ENCODE results near the gene GPC5.
A peak's percentile ranks its signal among the peaks of the same experiment; 100 is the strongest.

The GPC5 gene

GRCh38 chr13:91922969-91923592, 524.7 kb downstream of the GPC5 start:
- Histone ChIP-seq H3K27me3 (ENCODE audit: insufficient read depth, low read length, poor library complexity) (no peaks in the 10 kb centered on the region), H3K56ac (ENCODE audit: low read length) (no peak overlapping the region), H3K23ac (ENCODE audit: low read length) (no peak overlapping the region), H3K79me2 (ENCODE audit: control insufficient read depth, insufficient read depth, low read length) (no peaks in the 10 kb centered on the region), H3K9ac (ENCODE audit: low read length) (no peak overlapping the region), H4K5ac (ENCODE audit: low read length) (no peak overlapping the region), H3K4me2 (ENCODE audit: low read length) (no peak overlapping the region), H3K4me1 (ENCODE audit: control insufficient read depth, low read depth, low read length) (no peaks in the 10 kb centered on the region), H2BK15ac (replicated peaks; ENCODE audit: low read depth) (no peak overlapping the region), H3K36me3 (ENCODE audit: control insufficient read depth, insufficient read depth, low read length) (no peaks in the 10 kb centered on the region), H2BK120ac (ENCODE audit: low read depth, low read length) (no peak overlapping the region), H3K18ac (ENCODE audit: low read length) (no peak overlapping the region), H4K8ac (ENCODE audit: low read depth, low read length) (no peak overlapping the region), H2BK5ac (ENCODE audit: low read length) (no peak overlapping the region), H3K4me3 (ENCODE audit: low read length) (no peak overlapping the region), H3K4ac (ENCODE audit: low read depth, low read length) (no peak overlapping the region), H2AK5ac (ENCODE audit: low read length) (no peak overlapping the region), H3K27ac (ENCODE audit: low read depth, low read length) (no peak overlapping the region), H3K79me1 (ENCODE audit: low read length) (no peaks in the 10 kb centered on the region)
- peak; percentile 51 for DNase-seq
- no CpG with 5 or more reads among the region's 6 CpGs for WGBS (ENCODE audit: extremely low coverage, insufficient coverage, low lambda C conversion rate)

GRCh38 chr13:91930687-91931086, 532.3 kb downstream of the GPC5 start:
- no peak overlapping the region for H2BK120ac ChIP-seq (ENCODE audit: low read depth, low read length)
- no peak overlapping the region for H4K5ac ChIP-seq (ENCODE audit: low read length)
- WGBS (ENCODE audit: extremely low coverage, insufficient coverage, low lambda C conversion rate) = no CpG with 5 or more reads among the region's 1 CpG
- H3K79me2 ChIP-seq (ENCODE audit: control insufficient read depth, insufficient read depth, low read length) = no peaks in the 10 kb centered on the region
- no peaks in the 10 kb centered on the region for H3K4me1 ChIP-seq (ENCODE audit: control insufficient read depth, low read depth, low read length)
- no peak overlapping the region for H3K4me2 ChIP-seq (ENCODE audit: low read length)
- H3K4ac ChIP-seq (ENCODE audit: low read depth, low read length) = no peak overlapping the region
- H2BK15ac ChIP-seq (replicated peaks; ENCODE audit: low read depth) = no peak overlapping the region
- no peaks in the 10 kb centered on the region for H3K27me3 ChIP-seq (ENCODE audit: insufficient read depth, low read length, poor library complexity)
- no peak overlapping the region for H3K18ac ChIP-seq (ENCODE audit: low read length)
- H3K36me3 ChIP-seq (ENCODE audit: control insufficient read depth, insufficient read depth, low read length) = no peaks in the 10 kb centered on the region
- no peak overlapping the region for H2BK5ac ChIP-seq (ENCODE audit: low read length)
- H3K27ac ChIP-seq (ENCODE audit: low read depth, low read length) = no peak overlapping the region
- no peak overlapping the region for H2AK5ac ChIP-seq (ENCODE audit: low read length)
- no peak for DNase-seq
- H3K79me1 ChIP-seq (ENCODE audit: low read length) = no peaks in the 10 kb centered on the region
- no peak overlapping the region for H3K56ac ChIP-seq (ENCODE audit: low read length)
- no peak overlapping the region for H3K23ac ChIP-seq (ENCODE audit: low read length)
- no peak overlapping the region for H3K4me3 ChIP-seq (ENCODE audit: low read length)
- no peak overlapping the region for H4K8ac ChIP-seq (ENCODE audit: low read depth, low read length)
- no peak overlapping the region for H3K9ac ChIP-seq (ENCODE audit: low read length)

DNA sequence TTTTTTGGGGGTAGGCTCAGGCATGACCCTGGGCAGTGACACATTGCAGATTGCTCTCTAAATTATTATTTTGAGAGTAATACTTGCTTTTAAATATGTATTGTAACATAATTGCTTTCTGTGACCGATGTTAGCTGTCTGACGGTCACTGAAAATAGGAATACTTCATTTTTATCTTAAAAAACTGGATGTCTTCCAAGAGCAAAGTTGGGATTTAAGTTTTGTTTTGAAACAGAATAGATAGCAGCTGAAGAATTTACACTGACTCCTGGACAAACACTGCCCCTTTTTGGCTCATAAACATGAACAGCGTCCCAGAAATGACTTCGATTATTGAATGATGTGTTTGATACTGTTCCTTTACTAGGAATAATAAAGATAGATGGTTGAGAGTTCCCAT, 535.9 kb downstream of the GPC5 start:
- Histone ChIP-seq H2AK5ac (ENCODE audit: low read length) (no peak overlapping the region), H3K4ac (ENCODE audit: low read depth, low read length) (no peak overlapping the region), H4K5ac (ENCODE audit: low read length) (no peak overlapping the region), H2BK120ac (ENCODE audit: low read depth, low read length) (no peak overlapping the region), H3K4me2 (ENCODE audit: low read length) (no peak overlapping the region), H3K23ac (ENCODE audit: low read length) (no peak overlapping the region), H2BK5ac (ENCODE audit: low read length) (no peak overlapping the region), H3K27me3 (ENCODE audit: insufficient read depth, low read length, poor library complexity) (no peaks in the 10 kb centered on the region), H3K27ac (ENCODE audit: low read depth, low read length) (no peak overlapping the region), H3K56ac (ENCODE audit: low read length) (no peak overlapping the region), H3K79me1 (ENCODE audit: low read length) (no peaks in the 10 kb centered on the region), H3K9ac (ENCODE audit: low read length) (no peak overlapping the region), H3K18ac (ENCODE audit: low read length) (no peak overlapping the region), H3K79me2 (ENCODE audit: control insufficient read depth, insufficient read depth, low read length) (no peaks in the 10 kb centered on the region), H3K4me1 (ENCODE audit: control insufficient read depth, low read depth, low read length) (no peaks in the 10 kb centered on the region), H2BK15ac (replicated peaks; ENCODE audit: low read depth) (no peak overlapping the region), H3K4me3 (ENCODE audit: low read length) (no peak overlapping the region), H3K36me3 (ENCODE audit: control insufficient read depth, insufficient read depth, low read length) (no peaks in the 10 kb centered on the region), H4K8ac (ENCODE audit: low read depth, low read length) (no peak overlapping the region)
- WGBS (ENCODE audit: extremely low coverage, insufficient coverage, low lambda C conversion rate) = no CpG with 5 or more reads among the region's 4 CpGs
- DNase-seq = no peak

- no CpG with 5 or more reads among the region's 7 CpGs for WGBS (ENCODE audit: extremely low coverage, insufficient coverage, low lambda C conversion rate)
Measured at GRCh38 chr13:91946498-91947070, 548.2 kb downstream of the GPC5 start.

DNA sequence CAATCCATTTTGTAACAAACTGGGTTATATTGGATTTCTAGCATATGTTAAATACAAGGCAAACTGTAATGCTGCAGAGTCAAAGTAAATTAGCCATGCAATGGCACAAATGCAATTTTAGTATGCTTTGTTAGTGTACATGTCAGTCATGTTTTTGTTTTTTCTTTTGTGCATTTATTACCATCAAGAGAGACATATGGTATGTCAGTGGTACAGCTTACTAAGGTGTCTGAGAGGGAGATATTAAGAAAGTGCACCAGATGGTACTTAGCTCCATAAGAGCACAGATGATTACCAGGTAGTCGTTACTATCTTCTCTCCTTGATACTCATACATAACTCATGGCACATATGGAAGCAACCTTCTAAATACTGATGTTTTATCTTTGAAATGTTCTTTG, 550.3 kb downstream of the GPC5 start:
- Histone ChIP-seq H3K18ac (ENCODE audit: low read length) (no peak overlapping the region), H3K4me1 (ENCODE audit: control insufficient read depth, low read depth, low read length) (no peaks in the 10 kb centered on the region), H3K4ac (ENCODE audit: low read depth, low read length) (no peak overlapping the region), H3K23ac (ENCODE audit: low read length) (no peak overlapping the region), H2BK15ac (replicated peaks; ENCODE audit: low read depth) (no peak overlapping the region), H3K56ac (ENCODE audit: low read length) (no peak overlapping the region), H3K79me2 (ENCODE audit: control insufficient read depth, insufficient read depth, low read length) (no peaks in the 10 kb centered on the region), H2AK5ac (ENCODE audit: low read length) (no peak overlapping the region), H4K8ac (ENCODE audit: low read depth, low read length) (no peak overlapping the region), H3K9ac (ENCODE audit: low read length) (no peak overlapping the region), H3K36me3 (ENCODE audit: control insufficient read depth, insufficient read depth, low read length) (no peaks in the 10 kb centered on the region), H2BK120ac (ENCODE audit: low read depth, low read length) (no peak overlapping the region), H3K4me2 (ENCODE audit: low read length) (no peak overlapping the region), H2BK5ac (ENCODE audit: low read length) (no peak overlapping the region), H3K27ac (ENCODE audit: low read depth, low read length) (no peak overlapping the region), H3K79me1 (ENCODE audit: low read length) (no peaks in the 10 kb centered on the region), H4K5ac (ENCODE audit: low read length) (no peak overlapping the region), H3K4me3 (ENCODE audit: low read length) (no peak overlapping the region), H3K27me3 (ENCODE audit: insufficient read depth, low read length, poor library complexity) (no peaks in the 10 kb centered on the region)
- no peak for DNase-seq
- no CpG with 5 or more reads among the region's 1 CpG for WGBS (ENCODE audit: extremely low coverage, insufficient coverage, low lambda C conversion rate)

More at GRCh38 chr13:91946498-91947070, 548.2 kb downstream of the GPC5 start:
- Histone ChIP-seq H3K27me3 (ENCODE audit: insufficient read depth, low read length, poor library complexity) (no peaks in the 10 kb centered on the region), H3K9ac (ENCODE audit: low read length) (no peak overlapping the region), H2BK120ac (ENCODE audit: low read depth, low read length) (no peak overlapping the region), H3K56ac (ENCODE audit: low read length) (no peak overlapping the region), H3K4me2 (ENCODE audit: low read length) (no peak overlapping the region), H3K36me3 (ENCODE audit: control insufficient read depth, insufficient read depth, low read length) (no peaks in the 10 kb centered on the region), H3K4me3 (ENCODE audit: low read length) (no peak overlapping the region), H3K27ac (ENCODE audit: low read depth, low read length) (no peak overlapping the region), H3K79me1 (ENCODE audit: low read length) (no peaks in the 10 kb centered on the region), H3K4me1 (ENCODE audit: control insufficient read depth, low read depth, low read length) (no peaks in the 10 kb centered on the region), H4K5ac (ENCODE audit: low read length) (no peak overlapping the region), H2BK5ac (ENCODE audit: low read length) (no peak overlapping the region), H3K4ac (ENCODE audit: low read depth, low read length) (no peak overlapping the region), H3K23ac (ENCODE audit: low read length) (no peak overlapping the region), H4K8ac (ENCODE audit: low read depth, low read length) (no peak overlapping the region), H2BK15ac (replicated peaks; ENCODE audit: low read depth) (no peak overlapping the region), H2AK5ac (ENCODE audit: low read length) (no peak overlapping the region), H3K18ac (ENCODE audit: low read length) (no peak overlapping the region), H3K79me2 (ENCODE audit: control insufficient read depth, insufficient read depth, low read length) (no peaks in the 10 kb centered on the region)
- DNase-seq = peak; percentile 47

- no peak overlapping the region for H2BK120ac ChIP-seq (ENCODE audit: low read depth, low read length)
- no peak overlapping the region for H3K18ac ChIP-seq (ENCODE audit: low read length)
- no peak for DNase-seq
- H2BK15ac ChIP-seq (replicated peaks; ENCODE audit: low read depth) = no peak overlapping the region
- no peak overlapping the region for H3K56ac ChIP-seq (ENCODE audit: low read length)
- no peak overlapping the region for H3K4me2 ChIP-seq (ENCODE audit: low read length)
- no peak overlapping the region for H3K27ac ChIP-seq (ENCODE audit: low read depth, low read length)
- H4K8ac ChIP-seq (ENCODE audit: low read depth, low read length) = no peak overlapping the region
- H2AK5ac ChIP-seq (ENCODE audit: low read length) = no peak overlapping the region
- H2BK5ac ChIP-seq (ENCODE audit: low read length) = no peak overlapping the region
- H4K5ac ChIP-seq (ENCODE audit: low read length) = no peak overlapping the region
- H3K79me2 ChIP-seq (ENCODE audit: control insufficient read depth, insufficient read depth, low read length) = no peaks in the 10 kb centered on the region
- WGBS (ENCODE audit: extremely low coverage, insufficient coverage, low lambda C conversion rate) = no CpG with 5 or more reads among the region's 1 CpG
- no peaks in the 10 kb centered on the region for H3K4me1 ChIP-seq (ENCODE audit: control insufficient read depth, low read depth, low read length)
- H3K4me3 ChIP-seq (ENCODE audit: low read length) = no peak overlapping the region
- H3K27me3 ChIP-seq (ENCODE audit: insufficient read depth, low read length, poor library complexity) = no peaks in the 10 kb centered on the region
- no peak overlapping the region for H3K23ac ChIP-seq (ENCODE audit: low read length)
- no peak overlapping the region for H3K9ac ChIP-seq (ENCODE audit: low read length)
- H3K79me1 ChIP-seq (ENCODE audit: low read length) = no peaks in the 10 kb centered on the region
- H3K4ac ChIP-seq (ENCODE audit: low read depth, low read length) = no peak overlapping the region
- H3K36me3 ChIP-seq (ENCODE audit: control insufficient read depth, insufficient read depth, low read length) = no peaks in the 10 kb centered on the region
Measured at GRCh38 chr13:91950803-91951202, 552.4 kb downstream of the GPC5 start.
